Measurements from ENCODE around the gene CIAO1. TPM values are rescaled to one million over a fixed set of nuclear protein-coding genes. Genes with fewer than 3 reads are reported as not detected.

CIAO1 gene
- total and polyA plus RNA-seq, 2 of the 13 experiments (the other 11 are each of a cell fraction or from before 2014, with no cell fraction given) = 99.3 to 120 TPM

GRCh38 chr2:96264656-96265348, 1.2 kb upstream of the CIAO1 start (continued):
- peak; percentile 67; the same call in 1 of the 2 replicates for TF ChIP-seq ZBTB38 (CRISPR knock-in tag; IDR thresholded peaks at IDR 0.05)
- peak; percentile 81 for TF ChIP-seq CTCF (CRISPR knock-in tag; IDR thresholded peaks at IDR 0.05)
- TF ChIP-seq KDM4B (CRISPR knock-in tag; IDR thresholded peaks at IDR 0.05) = no peak
- no peak for TF ChIP-seq ZNF879 (CRISPR knock-in tag; IDR thresholded peaks at IDR 0.05)
- no peak for TF ChIP-seq ZMYM2 (CRISPR knock-in tag; IDR thresholded peaks at IDR 0.05)
- no peak for TF ChIP-seq NCOA1 (CRISPR knock-in tag; IDR thresholded peaks at IDR 0.05)
- no peak for TF ChIP-seq U2AF2 (IDR thresholded peaks at IDR 0.05; ENCODE audit: low read depth, low read length)
- TF ChIP-seq ZNF180 (CRISPR knock-in tag; IDR thresholded peaks at IDR 0.05; ENCODE audit: borderline replicate concordance, low read depth) = no peak
- TF ChIP-seq ZSCAN22 (CRISPR knock-in tag; IDR thresholded peaks at IDR 0.05) = no peak
- no peak for TF ChIP-seq ZNF333 (CRISPR knock-in tag; IDR thresholded peaks at IDR 0.05; ENCODE audit: borderline replicate concordance)
- TF ChIP-seq ZNF292 (CRISPR knock-in tag; IDR thresholded peaks at IDR 0.05; ENCODE audit: borderline replicate concordance, low read depth) = no peak
- TF ChIP-seq CHCHD3 (CRISPR knock-in tag; IDR thresholded peaks at IDR 0.05) = no peak
- no peak for TF ChIP-seq NFAT5 (CRISPR knock-in tag; IDR thresholded peaks at IDR 0.05)
- TF ChIP-seq ZNF224 (CRISPR knock-in tag; IDR thresholded peaks at IDR 0.05) = no peak
- no peak for TF ChIP-seq SOX5 (CRISPR knock-in tag; IDR thresholded peaks at IDR 0.05; ENCODE audit: borderline replicate concordance)
- TF ChIP-seq DRAP1 (CRISPR knock-in tag; IDR thresholded peaks at IDR 0.05) = 0 out of 2 replicates have a peak, but pooled peaks have one; percentile 28
- no peak for TF ChIP-seq ZNF263 (CRISPR knock-in tag; IDR thresholded peaks at IDR 0.05)
- TF ChIP-seq ZNF775 (CRISPR knock-in tag; IDR thresholded peaks at IDR 0.05; ENCODE audit: borderline replicate concordance) = no peak
- TF ChIP-seq MEIS2 (CRISPR knock-in tag; IDR thresholded peaks at IDR 0.05) = no peak
- no peak for TF ChIP-seq ZBTB37 (CRISPR knock-in tag; IDR thresholded peaks at IDR 0.05)
- TF ChIP-seq ATF4 (CRISPR knock-in tag; IDR thresholded peaks at IDR 0.05) = no peak

Data from HepG2 (cell line).